Choroid plexus epithelial cell (primary cell): ENCODE results near the gene CDHR2.

ENCODE experiments used
- DNase-seq: peaks from one replicate; pipeline ENCODE4 v3.0.0-alpha.2; 2010; ENCODE audit warnings: low read depth
- H3K4me3 ChIP-seq: 2 replicates; pipeline ENCODE4 v1.5.1; 2011; ENCODE audit warnings: low read depth, mild to moderate bottlenecking, control low read depth, low read length, moderate library complexity
- CTCF ChIP-seq: conservative IDR thresholded peaks from 2 replicates; pipeline ENCODE4 v1.5.1; 2011; ENCODE audit warnings: low read depth, mild to moderate bottlenecking, control low read depth, inconsistent platforms, low read length, moderate library complexity

The CDHR2 gene

GRCh38 chr5:176638437-176638836 lies 89.3 kb downstream of the CDHR2 start:
- TF ChIP-seq CTCF, result no peak
- no peak for DNase-seq
- no peak overlapping the region for H3K4me3 ChIP-seq

DNA sequence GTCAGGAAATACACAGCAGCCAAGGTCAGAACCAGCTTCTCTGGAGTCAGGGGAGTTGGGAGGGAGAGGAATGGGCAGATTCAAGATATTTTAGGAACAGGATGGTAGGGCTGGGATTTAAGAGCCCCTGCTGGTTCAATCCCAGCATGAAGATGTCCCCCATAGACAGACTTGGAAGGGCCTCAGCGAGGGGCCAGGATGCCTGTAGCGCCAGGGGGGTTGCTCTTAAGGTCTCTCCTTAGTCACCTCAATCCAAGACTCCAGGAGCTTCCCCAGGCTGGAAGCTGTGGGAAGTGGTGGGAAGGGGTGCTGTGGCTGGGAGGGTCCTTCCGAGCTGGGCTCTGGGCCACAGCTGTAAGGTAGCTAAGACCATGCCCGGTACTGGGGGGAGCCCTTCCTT lies 90.1 kb downstream of the CDHR2 start:
- no peak for DNase-seq
- H3K4me3 ChIP-seq, result no peak overlapping the region
- TF ChIP-seq CTCF, result no peak

DNA sequence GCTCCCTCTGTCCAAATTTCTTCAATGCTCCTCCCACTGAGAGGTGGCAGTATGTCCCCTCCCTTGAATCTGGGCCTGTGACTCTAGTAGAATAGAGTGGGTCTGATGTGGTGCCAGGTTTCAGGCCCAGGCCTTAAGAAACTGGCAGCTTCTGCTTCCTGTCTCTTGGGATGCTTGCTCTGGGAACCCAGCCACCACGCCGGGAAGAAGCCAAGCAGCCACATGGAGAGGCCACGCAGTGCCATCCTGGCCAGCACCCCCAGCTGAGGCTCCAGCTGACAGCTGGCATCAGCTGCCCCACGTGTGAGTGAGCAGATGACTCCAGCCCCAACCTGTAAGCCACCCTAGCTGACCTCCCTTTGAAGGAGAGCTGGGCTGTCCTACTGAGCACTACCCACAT lies 90.8 kb downstream of the CDHR2 start:
- no peak overlapping the region for H3K4me3 ChIP-seq
- no peak for DNase-seq
- TF ChIP-seq CTCF, result no peak

DNA sequence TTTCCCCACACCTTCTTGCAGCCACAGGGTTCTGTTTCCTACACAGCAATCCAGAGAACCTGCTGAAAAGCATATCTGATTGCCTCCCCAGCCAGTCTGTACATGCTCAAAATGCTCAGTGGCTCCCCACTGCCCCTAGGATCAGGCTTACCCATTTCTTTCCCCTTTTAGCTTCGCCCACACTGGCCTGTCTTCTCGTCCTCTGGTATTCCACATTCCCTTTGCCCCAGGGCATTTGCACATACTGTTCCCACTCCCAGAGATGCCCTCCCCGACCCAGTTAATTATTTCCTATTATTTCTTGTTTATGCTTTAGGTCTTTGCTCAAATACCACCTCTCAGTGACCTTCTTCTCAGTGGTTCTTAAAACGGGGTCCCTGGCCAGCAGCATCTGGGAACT lies 91.5 kb downstream of the CDHR2 start:
- no peak for TF ChIP-seq CTCF
- no peak for DNase-seq
- H3K4me3 ChIP-seq, result no peak overlapping the region

DNA sequence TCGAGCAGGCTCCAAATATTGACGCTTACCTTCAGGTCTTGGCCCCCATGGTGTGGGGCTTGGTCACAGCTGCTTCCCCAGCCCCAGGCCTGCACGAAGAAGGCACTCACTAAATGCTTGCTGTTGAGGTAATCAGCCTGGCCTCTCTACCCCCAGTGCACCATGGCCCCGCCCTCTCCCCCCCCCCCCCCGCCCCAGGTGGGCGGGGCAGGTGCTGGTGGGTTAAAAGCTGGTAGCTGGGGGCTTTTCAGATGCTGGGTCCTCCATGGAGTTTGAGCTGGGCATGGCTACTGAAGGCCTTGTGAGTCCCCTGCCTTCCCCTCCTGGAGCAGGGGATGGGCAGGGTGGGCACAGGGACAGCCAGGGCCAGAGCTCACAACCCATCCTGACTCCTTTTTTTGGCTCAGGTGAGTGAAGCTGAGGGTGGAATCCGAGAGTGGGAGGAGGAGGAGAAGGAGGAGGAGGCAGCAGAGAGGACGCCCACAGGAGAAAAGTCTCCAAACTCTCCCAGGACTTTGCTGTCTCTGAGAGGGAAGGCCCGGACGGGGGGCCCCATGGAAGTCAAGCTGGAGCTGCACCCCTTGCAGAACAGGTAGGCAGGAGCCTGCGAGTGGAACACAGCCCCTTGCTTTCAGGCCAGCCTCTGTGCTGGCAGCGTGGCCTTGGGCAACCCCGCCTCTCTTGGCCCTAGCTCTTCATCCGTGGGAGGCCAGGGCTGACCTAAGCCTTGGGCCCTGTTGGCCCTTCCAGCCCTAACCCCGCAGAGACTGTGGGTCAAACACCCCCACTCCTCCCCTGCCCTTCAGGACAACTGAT lies 93.7 kb downstream of the CDHR2 start:
- TF ChIP-seq CTCF, result no peak

DNA sequence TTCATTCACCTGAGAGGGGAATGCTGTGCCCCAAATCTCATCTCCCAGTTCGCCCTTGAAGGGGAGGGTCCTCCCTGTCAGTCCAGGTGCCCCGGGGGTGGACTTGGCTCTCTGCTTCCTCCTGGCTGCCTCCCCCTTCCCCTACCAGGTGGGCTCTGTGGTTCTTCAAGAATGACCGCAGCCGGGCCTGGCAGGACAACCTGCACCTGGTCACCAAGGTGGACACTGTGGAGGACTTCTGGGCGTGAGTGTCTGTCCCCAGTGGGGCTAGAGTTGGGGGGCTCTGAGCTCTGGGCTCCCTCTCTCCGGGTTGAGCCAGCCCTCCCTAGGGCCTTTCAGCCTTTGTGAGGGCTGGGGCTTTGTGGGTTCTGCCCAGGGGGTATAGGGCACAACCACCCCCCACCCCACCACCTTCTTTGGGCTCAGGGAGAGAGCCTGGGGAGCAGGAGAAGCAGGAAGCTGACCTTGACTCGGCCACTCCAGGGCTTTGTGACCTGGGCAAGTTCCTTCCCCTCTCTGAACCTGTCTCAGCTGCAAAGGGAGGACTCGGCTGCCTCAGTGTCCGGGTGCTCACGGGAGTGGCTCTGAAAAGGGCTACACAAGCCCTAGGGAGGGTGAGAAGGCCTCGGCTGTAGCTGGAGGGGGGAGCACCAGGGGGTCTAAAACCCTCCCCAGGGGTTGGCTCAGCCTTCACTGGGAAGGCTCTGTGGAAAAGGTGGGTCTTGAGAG lies 94.5 kb downstream of the CDHR2 start:
- TF ChIP-seq CTCF, result no peak
- DNase-seq, result no peak
- H3K4me3 ChIP-seq, result no peak overlapping the region

More for the DNA sequence above, 93.7 kb downstream of the CDHR2 start:
- no peak overlapping the region for H3K4me3 ChIP-seq
- DNase-seq, result no peak

- TF ChIP-seq CTCF, result no peak
- no peak for DNase-seq
- H3K4me3 ChIP-seq, result no peak overlapping the region
These were observed 95.2 kb downstream of the CDHR2 start for GRCh38 chr5:176644294-176644693.
